NOMO-1 (cell line): ENCODE data around the gene PRR7.
A peak's percentile ranks its signal among the peaks of the same experiment; 100 is the strongest.

Experiments used
- DNase-seq, 2 experiments: peaks; one replicate each; lab custom pipeline; 2025; ENCODE audit not compliant: unreplicated experiment in 2 of 2; lab: John Stamatoyannopoulos, UW

PRR7 gene

GRCh38 chr5:177496070-177496726 is 49.6 kb downstream of the PRR7 start:
- DNase-seq: no peak

GRCh38 chr5:177496727-177497291 is 50.2 kb downstream of the PRR7 start:
- no peak for DNase-seq

- peak; percentile 95 to 97 for DNase-seq
These were observed 50.8 kb downstream of the PRR7 start, which contains the start of gene PDLIM7 for GRCh38 chr5:177497292-177498012. Gene PDLIM7, minus strand, starts transcription at chr5:177497604. Its CDS starts 1,092 bp downstream, at chr5:177496512.

GRCh38 chr5:177498013-177498787 is 51.6 kb downstream of the PRR7 start:
- DNase-seq: no peak

DNA sequence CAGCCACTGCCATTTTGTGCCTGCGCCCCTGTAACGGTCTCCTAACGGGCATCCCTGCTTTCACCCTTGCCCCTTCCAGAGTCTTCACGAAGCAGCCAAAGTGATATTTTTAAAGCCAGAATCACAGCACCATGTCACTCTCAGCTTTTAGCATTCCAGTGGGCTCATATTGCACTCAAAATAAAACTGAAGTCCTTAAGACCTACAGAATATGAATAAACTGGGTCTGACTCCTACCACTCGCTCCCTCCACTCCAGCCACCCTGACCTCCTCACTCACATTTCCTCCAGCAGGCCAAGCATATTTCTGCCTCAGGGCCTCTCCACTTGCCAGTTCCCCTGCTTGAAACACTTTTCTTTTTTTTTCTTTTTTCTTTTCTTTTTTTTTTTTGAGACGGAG is 53.2 kb downstream of the PRR7 start:
- DNase-seq: no peak

DNA sequence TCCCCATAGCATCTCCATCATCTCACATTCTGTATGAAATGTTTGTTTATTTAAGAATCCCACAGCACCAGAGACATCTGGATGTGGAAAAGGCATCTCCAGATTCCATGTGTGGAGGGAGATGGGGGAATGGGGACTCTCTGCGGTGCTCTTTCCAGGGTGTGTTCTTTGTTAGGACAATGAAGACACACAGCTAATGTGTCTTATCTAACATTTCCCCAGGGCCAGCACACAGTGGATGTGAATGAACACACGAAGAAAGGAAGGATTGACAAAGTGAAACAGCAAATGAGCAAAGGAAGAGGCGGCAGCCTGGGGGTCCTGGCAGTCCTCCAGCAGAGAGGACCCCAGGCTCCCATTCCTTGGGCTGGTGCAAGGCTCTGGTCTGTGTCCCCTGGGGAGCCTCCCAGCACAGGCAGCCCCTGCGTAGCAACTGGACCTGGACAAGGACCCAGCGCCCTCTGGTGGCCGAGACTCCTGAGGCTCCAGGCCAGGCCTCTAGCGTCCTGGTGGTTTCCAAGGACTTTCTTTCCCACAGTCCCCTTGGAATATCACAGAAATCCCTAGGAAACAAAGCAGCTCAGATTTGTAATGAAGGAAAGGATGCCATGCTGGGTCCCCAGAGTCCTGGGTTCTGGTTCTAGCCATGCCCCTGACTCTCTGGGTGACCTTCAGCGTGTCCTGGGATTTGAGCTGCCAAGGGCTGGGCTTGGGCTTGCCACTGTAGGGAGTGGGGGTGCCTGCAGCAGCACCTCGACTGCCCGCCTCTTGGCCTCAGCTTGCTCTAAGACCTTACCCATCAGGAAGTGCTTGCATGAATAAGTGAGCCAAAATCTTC is 54.3 kb downstream of the PRR7 start:
- DNase-seq: peak; percentile 54 to 61

DNA sequence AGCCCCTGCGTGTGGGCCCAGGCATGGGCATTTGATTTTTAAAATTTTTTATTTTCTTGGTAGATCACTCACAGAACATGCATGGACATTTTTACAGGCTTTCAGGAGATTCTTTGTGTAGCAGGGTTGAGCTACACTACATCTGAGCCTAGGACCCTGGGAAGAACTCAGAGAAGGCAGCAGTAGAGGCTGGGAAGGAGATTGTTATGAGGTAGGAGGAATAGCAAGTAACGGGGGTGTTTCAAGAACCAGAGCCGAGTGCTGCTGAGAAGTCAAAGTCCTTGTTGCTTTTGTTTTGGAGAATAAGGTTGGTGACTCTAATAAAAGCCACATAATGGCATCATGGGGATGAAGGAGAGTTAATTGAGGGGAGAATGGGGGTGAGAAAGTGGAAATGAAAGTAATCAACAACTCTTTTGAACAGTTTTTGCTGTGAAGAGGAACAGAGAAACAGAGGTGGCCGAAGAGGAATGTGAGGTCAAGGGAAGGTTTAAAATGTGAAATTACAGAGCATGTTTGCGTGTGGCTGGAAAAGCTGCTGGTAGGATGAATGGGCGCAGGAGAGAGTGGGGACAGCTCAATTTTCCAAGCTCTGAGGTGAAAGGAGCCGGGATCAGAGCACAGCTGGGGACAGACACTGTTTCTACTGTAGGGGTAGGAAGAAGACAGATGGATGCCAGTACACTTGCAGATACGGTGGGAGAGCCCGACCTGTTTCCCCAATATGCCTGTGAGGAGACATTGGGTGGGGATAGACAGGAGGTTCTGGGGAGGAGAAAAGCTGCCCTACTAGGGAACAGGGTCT is 55.5 kb downstream of the PRR7 start:
- peak; percentile 71 to 83 for DNase-seq

GRCh38 chr5:177502886-177503285 is 56.3 kb downstream of the PRR7 start:
- no peak for DNase-seq

DNA sequence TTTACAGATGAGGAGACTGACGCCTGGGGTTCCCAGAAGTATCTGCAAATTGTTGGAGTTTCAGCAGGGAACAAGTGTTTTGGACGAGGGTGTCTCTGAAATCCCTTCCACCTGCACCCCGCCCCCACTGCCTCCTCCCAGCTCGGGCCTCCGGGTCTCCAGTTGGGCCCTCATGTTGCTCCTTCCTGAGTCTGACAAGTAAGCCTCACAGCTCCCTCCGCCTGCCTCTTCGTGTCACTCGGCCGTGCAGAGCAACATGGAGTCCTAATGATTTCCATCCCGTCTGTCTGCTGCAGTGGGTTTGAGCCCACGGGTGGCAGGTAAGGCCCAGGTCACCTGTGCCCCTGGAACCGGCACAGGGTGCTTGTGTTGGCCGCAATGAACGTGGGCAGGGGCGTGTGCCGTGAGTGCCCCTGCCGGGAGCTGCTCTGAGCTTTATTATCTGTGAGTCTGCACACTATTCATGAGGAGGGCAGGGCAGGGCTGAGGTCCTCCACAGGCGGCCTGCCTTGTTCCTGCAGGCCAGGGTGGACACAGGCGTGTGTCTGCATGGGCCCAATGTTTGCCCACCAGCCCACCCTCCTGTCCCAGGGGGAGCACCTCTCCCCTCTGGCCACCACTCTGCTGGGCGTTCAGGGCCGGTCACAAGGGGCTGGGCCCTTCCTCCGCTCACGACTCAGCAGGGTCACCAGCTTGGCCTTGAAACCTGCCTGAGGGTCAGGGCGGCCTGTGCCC is 56.9 kb downstream of the PRR7 start:
- DNase-seq: no peak

- no peak for DNase-seq
These were observed 57.8 kb downstream of the PRR7 start for GRCh38 chr5:177504086-177505056.

DNA sequence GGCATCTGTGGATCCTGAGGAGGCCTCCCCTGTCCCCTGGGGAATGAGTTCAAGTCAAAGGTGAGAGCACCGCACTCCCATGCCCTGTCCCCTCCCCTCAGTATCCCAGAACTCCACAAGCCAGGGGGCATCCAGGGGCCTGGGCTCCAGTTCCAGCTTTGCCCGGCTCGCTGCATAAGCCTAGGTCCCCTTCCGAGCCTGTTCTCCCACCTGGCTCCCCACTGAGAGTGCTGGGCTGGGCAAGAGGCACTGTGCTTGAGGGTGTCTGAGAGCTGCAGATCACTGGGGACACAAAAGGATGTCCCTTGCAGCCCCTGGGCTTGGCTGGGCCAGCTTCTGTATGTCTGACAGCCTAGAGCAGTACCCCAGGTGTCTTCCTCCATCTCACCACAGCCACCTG is 58.5 kb downstream of the PRR7 start:
- DNase-seq: no peak
